Astrocyte (in vitro differentiated cells and primary cell): ENCODE results near the gene ARF5. TPM values are rescaled to one million over a fixed set of nuclear protein-coding genes. Genes with fewer than 3 reads are reported as not detected.

Source experiments
- DNase-seq: peaks from one replicate; pipeline ENCODE4 v3.0.0-alpha.2; 2010; ENCODE audit warnings: low read depth
- FAIRE-seq: peaks from 2 replicates; lab custom pipeline; 2011; peaks lifted over from hg19 to GRCh38; lab: Jason Lieb, UNC
- H2AFZ ChIP-seq: 2 replicates; pipeline ENCODE4 v1.6.0; 2012; ENCODE audit warnings: low read depth, low read length, inconsistent platforms
- H3K27ac ChIP-seq: 2 replicates; pipeline ENCODE4 v1.5.1; 2011; ENCODE audit warnings: low read depth, low read length, inconsistent platforms
- H3K27me3 ChIP-seq: 2 replicates; pipeline ENCODE4 v1.6.0; 2011; ENCODE audit warnings: low read length, inconsistent platforms; ENCODE audit not compliant: insufficient read depth
- H3K36me3 ChIP-seq: 2 replicates; pipeline ENCODE4 v1.5.1; 2011; ENCODE audit warnings: low read length, inconsistent platforms; ENCODE audit not compliant: insufficient read depth
- H3K4me1 ChIP-seq: 2 replicates; pipeline ENCODE4 v1.5.1; 2011; ENCODE audit warnings: low read length, inconsistent platforms; ENCODE audit not compliant: insufficient read depth
- H3K4me2 ChIP-seq: 2 replicates; pipeline ENCODE4 v1.6.0; 2012; ENCODE audit warnings: low read length, inconsistent platforms
- H3K4me3 ChIP-seq: 2 replicates; pipeline ENCODE4 v1.5.1; 2011; ENCODE audit warnings: low read depth, mild to moderate bottlenecking, low read length, inconsistent platforms; ENCODE audit not compliant: insufficient read depth
- H3K79me2 ChIP-seq: 2 replicates; pipeline ENCODE4 v1.6.0; 2012; ENCODE audit warnings: mild to moderate bottlenecking, low read length, inconsistent platforms; ENCODE audit not compliant: insufficient read depth
- H3K9ac ChIP-seq: 2 replicates; pipeline ENCODE4 v1.6.0; 2012; ENCODE audit warnings: mild to moderate bottlenecking, low read length, inconsistent platforms
- H3K9me3 ChIP-seq: 2 replicates; pipeline ENCODE4 v1.5.1; 2012; ENCODE audit warnings: low read depth, mild to moderate bottlenecking, low read length, inconsistent platforms; ENCODE audit not compliant: insufficient read depth
- H4K20me1 ChIP-seq: 2 replicates; pipeline ENCODE4 v1.6.0; 2012; ENCODE audit warnings: low read length, inconsistent platforms; ENCODE audit not compliant: insufficient read depth
- H3K27ac Mint-ChIP-seq: one replicate; pipeline ENCODE4 v1.8.0; 2021; ENCODE audit warnings: mild to moderate bottlenecking, mixed read lengths; ENCODE audit not compliant: unreplicated experiment
- H3K27me3 Mint-ChIP-seq: one replicate; pipeline ENCODE4 v1.8.0; 2021; ENCODE audit warnings: low read depth, mixed read lengths; ENCODE audit not compliant: unreplicated experiment
- H3K36me3 Mint-ChIP-seq: one replicate; pipeline ENCODE4 v1.8.0; 2021; ENCODE audit warnings: low read depth, mixed read lengths; ENCODE audit not compliant: unreplicated experiment
- H3K4me1 Mint-ChIP-seq: one replicate; pipeline ENCODE4 v1.8.0; 2021; ENCODE audit warnings: low read depth, mixed read lengths; ENCODE audit not compliant: unreplicated experiment
- H3K4me3 Mint-ChIP-seq: one replicate; pipeline ENCODE4 v1.8.0; 2021; ENCODE audit warnings: mild to moderate bottlenecking, moderate library complexity, mixed read lengths; ENCODE audit not compliant: unreplicated experiment
- H3K9me3 Mint-ChIP-seq: one replicate; pipeline ENCODE4 v1.8.0; 2021; ENCODE audit warnings: mild to moderate bottlenecking, mixed read lengths; ENCODE audit not compliant: unreplicated experiment
- CTCF ChIP-seq: IDR thresholded peaks from 2 replicates; pipeline ENCODE4 v1.5.1; 2011; ENCODE audit warnings: low read depth, mild to moderate bottlenecking, inconsistent platforms, low read length, moderate library complexity; ENCODE audit not compliant: insufficient read depth
- EZH2 ChIP-seq: IDR thresholded peaks from 2 replicates; pipeline ENCODE4 v1.6.1; 2012; ENCODE audit warnings: mild to moderate bottlenecking, low read length, inconsistent platforms; ENCODE audit not compliant: insufficient read depth
- total RNA-seq: library from RNA; stranded (reverse); gene quantifications from 2 replicates; pipeline ENCODE4 v1.2.1, GENCODE V29; 2021

Gene ARF5
- total RNA-seq, 1 donor from 2014 or later: 111 TPM

GRCh38 chr7:127551941-127552340, 36.3 kb upstream of the ARF5 start:
- no peak overlapping the region for H3K27ac Mint-ChIP-seq
- H3K9me3 Mint-ChIP-seq: peaks cover 6% of the 10 kb centered on the region

GRCh38 chr7:127556404-127556803, 31.8 kb upstream of the ARF5 start:
- H3K4me1 ChIP-seq: no peaks in the 10 kb centered on the region
- H2AFZ ChIP-seq: no peak overlapping the region
- Mint-ChIP-seq H3K27me3 (peaks cover 4% of the 10 kb centered on the region), H3K4me3 (no peak overlapping the region), H3K9me3 (peaks cover 2% of the 10 kb centered on the region), H3K4me1 (no peaks in the 10 kb centered on the region), H3K27ac (no peak overlapping the region), H3K36me3 (no peaks in the 10 kb centered on the region)
- no peak for FAIRE-seq
- no peak overlapping the region for H3K4me3 ChIP-seq
- no peaks in the 10 kb centered on the region for H3K27me3 ChIP-seq
- H4K20me1 ChIP-seq: no peaks in the 10 kb centered on the region
- no peak overlapping the region for H3K4me2 ChIP-seq
- no peak overlapping the region for H3K27ac ChIP-seq
- no peak overlapping the region for H3K9ac ChIP-seq
- DNase-seq: no peak
- TF ChIP-seq EZH2: no peak
- TF ChIP-seq CTCF: no peak
- H3K36me3 ChIP-seq: no peaks in the 10 kb centered on the region
- no peaks in the 10 kb centered on the region for H3K9me3 ChIP-seq
- no peaks in the 10 kb centered on the region for H3K79me2 ChIP-seq

More at GRCh38 chr7:127551941-127552340, 36.3 kb upstream of the ARF5 start:
- Histone ChIP-seq H4K20me1 (no peaks in the 10 kb centered on the region), H3K4me1 (no peaks in the 10 kb centered on the region), H3K4me2 (no peak overlapping the region), H3K27ac (no peak overlapping the region), H3K9me3 (no peaks in the 10 kb centered on the region), H3K4me3 (no peak overlapping the region), H2AFZ (no peak overlapping the region), H3K9ac (no peak overlapping the region), H3K79me2 (no peaks in the 10 kb centered on the region), H3K36me3 (no peaks in the 10 kb centered on the region), H3K27me3 (no peaks in the 10 kb centered on the region)
- no peak overlapping the region for H3K4me3 Mint-ChIP-seq
- H3K4me1 Mint-ChIP-seq: no peaks in the 10 kb centered on the region
- H3K27me3 Mint-ChIP-seq: peaks cover 2% of the 10 kb centered on the region
- no peaks in the 10 kb centered on the region for H3K36me3 Mint-ChIP-seq
- FAIRE-seq: no peak
- DNase-seq: no peak
- TF ChIP-seq EZH2 (no peak), CTCF (no peak)

- H3K27me3 Mint-ChIP-seq: peaks cover 4% of the 10 kb centered on the region
- Histone ChIP-seq H3K36me3 (no peaks in the 10 kb centered on the region), H3K4me3 (no peak overlapping the region), H3K4me1 (no peaks in the 10 kb centered on the region), H4K20me1 (no peaks in the 10 kb centered on the region), H3K9me3 (no peaks in the 10 kb centered on the region), H2AFZ (no peak overlapping the region), H3K9ac (no peak overlapping the region), H3K4me2 (no peak overlapping the region), H3K79me2 (no peaks in the 10 kb centered on the region), H3K27ac (no peak overlapping the region), H3K27me3 (no peaks in the 10 kb centered on the region)
- DNase-seq (no peak), FAIRE-seq (no peak)
- no peak overlapping the region for H3K4me3 Mint-ChIP-seq
- H3K4me1 Mint-ChIP-seq: no peaks in the 10 kb centered on the region
- no peaks in the 10 kb centered on the region for H3K36me3 Mint-ChIP-seq
- H3K27ac Mint-ChIP-seq: no peak overlapping the region
- H3K9me3 Mint-ChIP-seq: peaks cover 6% of the 10 kb centered on the region
- TF ChIP-seq CTCF: no peak
- TF ChIP-seq EZH2: no peak
These were observed 30.4 kb upstream of the ARF5 start for GRCh38 chr7:127557803-127558202.
